GM12874 (cell line): Measurements from ENCODE around the gene SIGMAR1.

Source experiments
- CTCF ChIP-seq: IDR thresholded peaks from 2 replicates; pipeline ENCODE4 v1.5.1; 2011; ENCODE audit warnings: low read depth, mild to moderate bottlenecking, control low read depth, low read length, moderate library complexity; ENCODE audit not compliant: insufficient read depth

Gene SIGMAR1

GRCh38 chr9:34627716-34628655 lies 9.6 kb downstream of the SIGMAR1 start:
- no peak for TF ChIP-seq CTCF

GRCh38 chr9:34625186-34625486 lies 12.5 kb downstream of the SIGMAR1 start:
- TF ChIP-seq CTCF, result no peak

- no peak for TF ChIP-seq CTCF
These were observed 13.0 kb downstream of the SIGMAR1 start for GRCh38 chr9:34624475-34625185.

- no peak for TF ChIP-seq CTCF
These were observed 14.0 kb downstream of the SIGMAR1 start for GRCh38 chr9:34623374-34624235.

- no peak for TF ChIP-seq CTCF
These were observed 17.3 kb downstream of the SIGMAR1 start, which contains the start of gene DCTN3 for GRCh38 chr9:34620061-34620994. DCTN3 (minus strand) TSS chr9:34620495; CDS start chr9:34620464, 31 bp downstream.

GRCh38 chr9:34615132-34615531 lies 22.5 kb downstream of the SIGMAR1 start:
- TF ChIP-seq CTCF, result no peak
